Stomach smooth muscle (tissue), 2 donors: ENCODE results near the gene FBXO44.

Source experiments
- H3K27ac ChIP-seq: one replicate; pipeline ENCODE4 v1.7.0; 2013; ENCODE audit warnings: mild to moderate bottlenecking, low read length, inconsistent platforms
- H3K27me3 ChIP-seq, 2 donors: one replicate each; pipeline ENCODE4 v1.7.0; 2013; ENCODE audit warnings: low read length in 2 of 2; ENCODE audit not compliant: insufficient read depth in 2 of 2, control insufficient read depth in 1 of 2
- H3K36me3 ChIP-seq, 2 donors: one replicate each; pipeline ENCODE4 v1.7.0; 2013; ENCODE audit warnings: low read length in 2 of 2; ENCODE audit not compliant: control insufficient read depth in 2 of 2, insufficient read depth in 2 of 2
- H3K4me1 ChIP-seq: one replicate; pipeline ENCODE4 v1.7.0; 2013; ENCODE audit warnings: low read length; ENCODE audit not compliant: control insufficient read depth, insufficient read depth
- H3K4me3 ChIP-seq, 2 donors: one replicate each; pipeline ENCODE4 v1.7.0; 2013; ENCODE audit warnings: low read length in 2 of 2
- H3K9ac ChIP-seq, 2 donors: one replicate each; pipeline ENCODE4 v1.7.0; 2013; ENCODE audit warnings: low read length in 2 of 2, mild to moderate bottlenecking in 1 of 2
- H3K9me3 ChIP-seq, 2 donors: one replicate each; pipeline ENCODE4 v1.7.0; 2013; ENCODE audit warnings: low read length in 2 of 2; ENCODE audit not compliant: control insufficient read depth in 2 of 2
- donor health status: healthy.
- donor health status: Pancreatic carcinoma.

Gene FBXO44

DNA sequence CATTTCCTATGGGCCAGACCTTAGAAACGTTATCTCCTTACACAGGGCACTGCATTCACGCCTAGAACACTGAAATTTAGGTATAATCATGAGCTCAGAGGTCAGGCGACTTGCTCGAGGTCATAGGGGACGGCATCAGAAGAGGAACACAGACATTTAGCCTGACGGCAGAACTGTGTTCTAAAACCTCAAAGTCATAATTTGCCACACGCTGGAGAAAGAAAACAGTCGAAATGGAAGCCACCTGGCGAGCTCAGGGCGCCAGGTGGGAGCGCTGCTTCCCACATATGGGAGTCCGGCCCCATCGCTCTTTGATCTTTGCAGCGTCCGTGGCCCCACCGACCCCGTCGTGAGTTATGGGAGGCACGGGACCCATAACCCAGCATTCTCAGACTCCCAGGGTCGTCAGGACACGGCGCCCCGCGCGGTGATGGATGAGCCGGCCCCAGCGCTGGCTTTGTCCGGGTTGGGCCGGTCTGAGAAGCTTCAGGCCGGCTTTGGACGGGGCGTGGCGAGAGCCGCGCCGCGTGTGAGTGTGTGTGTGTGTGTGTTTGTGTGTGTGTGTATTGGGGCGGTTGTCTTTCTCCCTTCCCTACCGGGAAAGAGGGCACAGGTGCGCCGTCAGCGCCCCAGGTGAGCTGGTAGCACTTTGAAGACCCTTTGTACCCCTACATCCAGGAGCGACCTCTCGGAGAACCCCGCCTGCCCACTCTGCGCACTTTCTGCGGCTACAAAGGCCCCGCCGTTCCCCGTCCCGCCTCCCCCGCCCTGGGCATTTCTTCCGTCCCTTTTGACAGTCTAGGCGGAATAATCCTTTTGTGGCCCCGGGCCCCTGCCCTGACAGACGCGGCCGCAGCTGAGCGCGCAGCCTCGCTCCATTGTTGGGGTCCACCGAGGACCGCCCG lies 36.0 kb downstream of the FBXO44 start:
- no peak overlapping the region for H3K9ac ChIP-seq

DNA sequence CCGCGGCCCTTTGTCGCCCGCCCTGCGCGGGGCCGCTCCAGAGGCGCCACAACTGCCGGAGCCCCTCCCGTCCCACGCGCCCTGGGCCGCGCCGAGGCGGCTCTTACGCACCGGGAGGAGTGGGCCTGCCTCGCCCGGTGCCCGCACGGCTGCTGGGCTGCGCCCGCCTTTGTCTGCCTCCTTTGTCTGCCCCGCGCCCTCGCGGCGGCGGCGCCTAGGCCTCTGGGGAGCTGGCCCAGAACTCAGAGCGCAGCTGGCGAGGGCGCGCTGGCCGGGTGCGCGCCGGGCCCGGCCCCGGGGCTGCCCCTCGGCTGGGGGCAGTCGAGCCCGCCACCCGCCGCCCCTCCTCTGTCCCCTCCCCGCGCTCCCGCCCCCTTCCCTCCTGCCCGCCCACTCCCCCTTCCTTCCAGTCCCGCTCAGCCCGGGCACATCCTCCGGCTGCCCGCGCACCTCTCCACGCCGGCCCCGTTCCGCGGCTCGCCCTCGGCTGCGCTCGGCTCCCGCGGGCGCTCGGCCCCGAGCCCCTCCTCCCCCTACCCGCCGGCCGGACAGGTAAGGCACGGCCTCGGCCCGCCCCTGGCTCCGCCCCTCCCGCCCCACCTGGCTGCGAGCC lies 36.7 kb downstream of the FBXO44 start, which contains the start of gene DRAXIN:
Gene DRAXIN, plus strand, starts transcription at position 409 of the 613 bp plus-strand sequence. CDS start 14,549 bp downstream, outside the sequence.
- no peaks in the 10 kb centered on the region for H3K36me3 ChIP-seq
- H3K27me3 ChIP-seq: peaks cover 44 to 49% of the 10 kb centered on the region in 2 donors
- no peak within 1 kb of the TSS for H3K27ac ChIP-seq
- H3K4me1 ChIP-seq: peaks cover 17% of the 10 kb centered on the region
- H3K9ac ChIP-seq: no peak within 1 kb of the TSS
- peak within 1 kb of the TSS in 1 of 2 donors; percentile 15 for H3K4me3 ChIP-seq
- no peaks in the 10 kb centered on the region for H3K9me3 ChIP-seq

More for the DNA sequence above, 36.0 kb downstream of the FBXO44 start:
- H3K4me1 ChIP-seq: peaks cover 17% of the 10 kb centered on the region
- H3K4me3 ChIP-seq: peak overlapping the region in 1 of 2 donors; percentile 15
- H3K27ac ChIP-seq: no peak overlapping the region
- peaks cover 44 to 49% of the 10 kb centered on the region in 2 donors for H3K27me3 ChIP-seq
- H3K36me3 ChIP-seq: no peaks in the 10 kb centered on the region
- no peaks in the 10 kb centered on the region for H3K9me3 ChIP-seq

DNA sequence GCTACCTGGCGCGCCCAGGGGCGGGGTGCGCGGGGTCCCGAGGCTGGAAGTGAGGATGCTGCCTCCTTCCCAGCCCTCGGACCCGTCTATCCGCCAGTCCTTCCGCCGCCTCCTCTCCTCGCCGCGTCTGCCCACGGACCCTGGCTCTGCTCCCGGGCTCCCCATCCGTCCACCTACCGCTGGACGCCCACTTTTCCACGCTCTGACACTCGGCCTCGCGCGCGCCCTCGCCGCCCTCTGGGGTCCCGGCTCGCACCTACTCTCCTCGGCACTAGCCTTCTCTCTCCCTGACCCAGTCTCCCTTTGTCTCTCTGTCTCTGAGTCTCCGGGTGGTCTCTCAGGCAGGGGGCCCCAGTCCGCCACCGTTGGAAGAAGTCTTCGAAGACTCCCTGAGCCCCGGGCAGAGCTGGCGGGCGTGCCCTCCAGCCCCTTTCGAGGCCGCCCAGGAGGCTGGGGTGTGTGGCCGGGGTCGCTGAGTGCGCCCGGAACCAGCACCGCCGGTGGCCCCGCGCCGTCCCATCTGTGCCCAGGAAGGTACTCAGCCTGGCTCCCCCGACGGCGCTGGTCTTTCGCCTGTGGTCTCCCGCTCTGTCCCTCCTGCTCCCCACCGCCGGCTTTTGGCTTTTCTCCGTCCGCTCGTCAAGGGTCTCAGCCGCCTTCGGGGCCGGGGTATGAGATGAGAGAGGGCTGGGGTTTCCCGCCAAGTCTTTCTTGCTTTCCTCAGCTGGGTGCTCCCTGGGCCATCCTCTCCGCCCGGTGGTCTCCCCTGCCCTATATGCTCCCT lies 37.4 kb downstream of the FBXO44 start:
- peaks cover 44 to 51% of the 10 kb centered on the region in 2 donors for H3K27me3 ChIP-seq
- no peak overlapping the region for H3K4me3 ChIP-seq
- no peak overlapping the region for H3K27ac ChIP-seq
- no peaks in the 10 kb centered on the region for H3K36me3 ChIP-seq
- no peaks in the 10 kb centered on the region for H3K9me3 ChIP-seq
- H3K4me1 ChIP-seq: peaks cover 17% of the 10 kb centered on the region
- no peak overlapping the region for H3K9ac ChIP-seq

DNA sequence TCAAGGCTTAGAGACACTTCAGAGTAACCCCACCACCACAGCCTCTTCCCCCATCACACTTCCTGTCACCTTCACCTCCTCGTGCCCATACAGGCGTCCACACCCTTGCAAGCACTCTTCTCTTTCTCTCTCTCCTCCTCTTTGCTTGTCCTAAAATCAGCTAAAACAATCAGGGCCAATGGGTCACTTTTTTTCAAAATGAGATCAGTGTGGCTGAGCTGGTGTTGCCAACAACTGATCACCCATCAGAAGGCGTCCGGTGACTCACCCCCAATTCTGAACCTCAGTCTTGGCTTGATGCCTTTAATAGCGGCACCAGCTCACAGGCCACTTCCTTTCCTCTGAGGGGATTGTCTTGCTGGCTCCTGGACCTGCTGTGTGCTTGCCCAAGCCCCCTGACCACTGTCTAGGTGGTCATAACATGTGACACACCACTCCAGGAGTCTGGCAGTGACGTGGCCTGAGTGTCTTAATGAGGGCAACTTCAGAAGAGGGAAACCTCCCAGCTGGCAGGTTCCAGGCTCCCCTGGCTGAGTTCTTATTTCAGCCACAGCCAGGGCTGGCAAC lies 38.4 kb downstream of the FBXO44 start:
- H3K4me3 ChIP-seq: no peak overlapping the region
- H3K27ac ChIP-seq: no peak overlapping the region
- H3K9ac ChIP-seq: no peak overlapping the region
- peaks cover 48 to 53% of the 10 kb centered on the region in 2 donors for H3K27me3 ChIP-seq
- no peaks in the 10 kb centered on the region for H3K36me3 ChIP-seq
- H3K4me1 ChIP-seq: peaks cover 17% of the 10 kb centered on the region
- no peaks in the 10 kb centered on the region for H3K9me3 ChIP-seq

DNA sequence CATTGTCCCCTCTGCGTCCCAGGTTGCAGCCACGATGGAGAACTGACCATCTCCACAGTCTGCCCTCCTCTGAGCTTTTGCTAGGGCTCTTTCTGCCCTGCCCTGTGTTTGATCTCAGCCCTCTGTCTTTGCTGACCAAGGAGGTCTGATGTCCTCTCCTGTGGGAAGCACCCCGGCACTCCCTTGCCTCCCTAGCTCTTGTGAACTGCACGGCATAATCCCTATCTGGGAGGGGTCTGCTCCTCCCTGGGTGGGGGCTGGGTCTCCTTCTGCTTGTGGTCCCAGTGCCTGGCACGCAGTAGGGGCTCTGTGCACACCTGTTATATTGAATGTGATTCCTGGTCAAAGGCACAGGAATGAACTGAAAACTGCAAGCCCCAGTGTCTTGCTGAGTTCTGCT lies 39.2 kb downstream of the FBXO44 start:
- Histone ChIP-seq H3K9me3 (no peaks in the 10 kb centered on the region), H3K27ac (no peak overlapping the region), H3K36me3 (no peaks in the 10 kb centered on the region), H3K27me3 (peaks cover 47 to 50% of the 10 kb centered on the region in 2 donors), H3K4me1 (peaks cover 17% of the 10 kb centered on the region), H3K9ac (no peak overlapping the region), H3K4me3 (no peak overlapping the region)

DNA sequence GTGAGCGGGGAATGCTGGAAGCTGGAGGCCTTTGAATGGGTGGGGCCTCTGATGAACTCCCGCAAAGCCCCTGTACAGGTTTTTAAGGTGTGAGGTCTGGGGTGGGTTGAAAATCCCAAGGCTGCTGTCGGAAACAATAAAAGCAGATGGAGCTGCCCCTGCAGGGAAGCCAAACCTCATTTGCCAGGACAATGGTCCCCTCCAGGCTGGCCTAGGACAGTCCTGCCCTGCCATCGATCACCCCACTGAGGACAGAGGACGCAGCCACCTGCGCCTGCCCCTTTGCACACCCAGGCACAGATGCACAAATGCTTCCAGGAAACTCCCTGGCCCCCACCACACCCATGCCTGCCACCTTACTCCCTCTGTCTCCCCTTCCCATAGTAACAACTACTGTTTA lies 41.2 kb downstream of the FBXO44 start:
- no peak overlapping the region for H3K27ac ChIP-seq
- H3K9ac ChIP-seq: no peak overlapping the region
- peaks cover 39 to 42% of the 10 kb centered on the region in 2 donors for H3K27me3 ChIP-seq
- no peaks in the 10 kb centered on the region for H3K9me3 ChIP-seq
- peaks cover 14% of the 10 kb centered on the region for H3K4me1 ChIP-seq
- H3K4me3 ChIP-seq: no peak overlapping the region
- no peaks in the 10 kb centered on the region for H3K36me3 ChIP-seq

DNA sequence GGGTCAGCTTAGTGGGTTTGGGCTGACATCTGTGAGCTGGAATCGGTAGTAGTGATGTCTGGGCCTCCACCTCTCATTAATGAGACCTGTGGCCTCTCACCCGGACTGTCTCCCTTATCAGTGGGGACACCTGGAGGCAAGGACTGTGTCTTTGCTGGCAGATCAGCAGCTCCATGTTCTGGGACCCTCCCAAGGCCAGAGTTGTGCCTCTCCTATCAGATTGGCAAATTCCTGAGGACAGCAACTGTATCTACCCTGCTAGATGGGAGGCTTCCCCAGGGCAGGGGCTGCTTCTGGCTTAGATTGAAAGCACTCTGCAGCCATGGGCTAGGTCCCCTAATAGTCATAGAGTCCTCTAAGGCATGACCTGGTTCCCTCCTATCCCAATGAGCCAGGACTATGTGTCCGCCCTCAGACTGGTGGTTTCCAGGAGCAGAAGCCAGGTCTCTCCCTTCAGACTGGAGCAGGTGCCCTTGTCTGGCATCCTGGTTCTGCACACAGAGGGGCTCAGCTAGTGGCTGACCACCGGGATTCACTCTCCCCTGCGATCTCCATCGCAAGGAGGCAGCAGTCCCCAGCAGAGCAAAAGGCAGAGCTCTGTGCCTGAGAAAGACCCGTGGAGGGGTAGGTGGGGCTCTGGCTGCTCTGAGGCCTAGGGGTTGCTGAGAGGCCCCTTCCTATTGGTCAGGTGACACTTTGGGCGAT lies 42.7 kb downstream of the FBXO44 start:
- Histone ChIP-seq H3K36me3 (no peaks in the 10 kb centered on the region), H3K27ac (no peak overlapping the region), H3K4me1 (peaks cover 13% of the 10 kb centered on the region), H3K9me3 (no peaks in the 10 kb centered on the region), H3K9ac (no peak overlapping the region), H3K27me3 (peaks cover 32 to 36% of the 10 kb centered on the region in 2 donors), H3K4me3 (no peak overlapping the region)

DNA sequence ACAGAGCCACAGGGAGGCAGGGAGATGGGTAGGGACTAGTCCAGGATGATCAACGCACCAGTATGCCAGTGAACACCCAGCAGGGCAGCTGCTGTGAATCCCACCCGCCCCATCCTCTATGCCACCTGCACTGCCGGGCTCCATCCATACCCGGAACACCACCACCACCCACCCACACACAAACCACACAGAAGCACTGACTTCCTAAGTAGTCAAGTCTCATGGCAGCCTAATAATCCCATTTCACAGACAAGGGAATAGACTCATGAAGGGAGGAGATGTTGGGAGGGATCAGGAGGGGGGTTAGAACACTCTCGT lies 43.2 kb downstream of the FBXO44 start:
- H3K4me3 ChIP-seq: no peak overlapping the region
- no peaks in the 10 kb centered on the region for H3K36me3 ChIP-seq
- H3K9me3 ChIP-seq: no peaks in the 10 kb centered on the region
- H3K9ac ChIP-seq: no peak overlapping the region
- H3K4me1 ChIP-seq: peaks cover 13% of the 10 kb centered on the region
- H3K27me3 ChIP-seq: peaks cover 28 to 31% of the 10 kb centered on the region in 2 donors
- H3K27ac ChIP-seq: no peak overlapping the region

DNA sequence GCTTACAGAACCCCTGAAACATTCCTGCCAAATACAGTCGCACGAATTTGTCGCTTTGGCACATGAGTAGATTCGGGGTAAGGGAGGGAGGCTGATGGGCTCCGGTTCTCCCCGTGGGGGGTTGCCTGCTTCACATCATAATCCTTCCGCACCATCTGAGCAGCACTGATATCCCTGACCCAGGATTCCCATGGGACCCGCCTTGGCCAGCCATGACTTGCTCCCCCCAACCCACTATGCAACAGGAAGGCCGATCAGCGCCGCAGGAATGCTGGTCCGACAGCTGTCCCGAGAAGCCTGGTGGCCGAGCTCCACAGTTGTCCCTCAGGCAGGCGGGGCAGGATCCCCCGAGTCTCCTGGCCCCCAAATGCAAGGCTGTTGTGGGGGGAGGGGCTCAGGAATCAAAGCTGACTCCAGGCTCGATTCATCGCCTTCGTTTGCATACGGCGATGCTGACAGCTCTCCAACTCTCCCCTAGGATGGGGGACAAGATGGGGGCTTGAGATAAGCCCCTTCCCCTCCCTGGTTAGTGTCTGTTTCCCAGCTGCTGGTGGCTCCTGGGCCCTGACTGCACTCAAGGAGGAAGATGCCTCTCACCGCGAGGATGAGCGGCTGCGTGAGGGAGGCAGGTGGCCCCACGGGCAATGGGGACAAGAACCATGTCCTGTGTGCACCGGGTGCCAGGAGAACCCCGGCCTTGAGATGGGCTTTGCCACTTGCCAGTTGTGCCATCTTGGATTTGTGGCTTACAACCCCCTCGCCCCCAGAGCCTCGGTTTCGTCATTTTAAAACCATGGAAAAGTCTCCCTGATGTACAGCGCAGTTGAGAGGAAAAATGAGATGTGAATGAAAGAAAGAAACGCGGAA lies 46.2 kb downstream of the FBXO44 start:
- Histone ChIP-seq H3K4me1 (peaks cover 10% of the 10 kb centered on the region), H3K36me3 (no peaks in the 10 kb centered on the region), H3K9ac (no peak overlapping the region), H3K4me3 (peak overlapping the region in 1 of 2 donors; percentile 40), H3K27ac (no peak overlapping the region), H3K27me3 (peaks cover 16 to 20% of the 10 kb centered on the region in 2 donors), H3K9me3 (no peaks in the 10 kb centered on the region)
